RWPE1 (cell line): ENCODE data around the gene RNASEH2A.

ENCODE experiments used
- CTCF ChIA-PET: fragments of 350-600 bp; sonication (Branson Sonifier 250); formaldehyde crosslinking; extraction: SDS; loops from one replicate; lab custom pipeline; 2021; lab: Yijun Ruan, JAX
- POLR2A ChIA-PET: fragments of 400-600 bp; formaldehyde crosslinking; extraction: SDS; loops from one replicate; lab custom pipeline; 2020; ENCODE audit warnings: antibody characterized with exemption; ENCODE audit not compliant: low non-redundant PET; lab: Yijun Ruan, JAX
- DNase-seq: peaks from one replicate; pipeline ENCODE4 v3.0.0; 2012; ENCODE audit warnings: low spot score
- H3K27ac ChIP-seq: fragments of 450-650 bp; 2 replicates; pipeline ENCODE4 v1.5.1; 2017
- CTCF ChIP-seq: fragments of 450-650 bp; conservative IDR thresholded peaks from 2 replicates; pipeline ENCODE4 v1.5.1; 2017; ENCODE audit warnings: low read depth, mild to moderate bottlenecking

Gene RNASEH2A

GRCh38 chr19:12821761-12822160, 15.4 kb downstream of the RNASEH2A start:
- ChIA-PET POLR2A (no interaction called here), CTCF (no interaction called here)
- TF ChIP-seq CTCF: no peak
- DNase-seq: no peak
- H3K27ac ChIP-seq: no peak overlapping the region

- no peak overlapping the region for H3K27ac ChIP-seq
- TF ChIP-seq CTCF: peak; percentile 29; the same call in 1 of the 2 replicates
- no peak for DNase-seq
- CTCF ChIA-PET: interaction anchor here (0.5 to 1.7 kb wide), 3 partner anchors 8 to 31 kb away, joined by 3 to 8 read pairs (median 6); no protein-coding TSS in a partner anchor
- POLR2A ChIA-PET: no interaction called here
These were observed 19.1 kb downstream of the RNASEH2A start for GRCh38 chr19:12825254-12826131.

- H3K27ac ChIP-seq: peak overlapping the region; percentile 48
- POLR2A ChIA-PET: no interaction called here
- no peak for TF ChIP-seq CTCF
- no peak for DNase-seq
- CTCF ChIA-PET: interaction anchor here (0.6 kb wide), 1 partner anchor 20 kb away, joined by 6 read pairs; no protein-coding TSS in a partner anchor
These were observed 22.1 kb downstream of the RNASEH2A start for GRCh38 chr19:12828494-12828893.

- no peak overlapping the region for H3K27ac ChIP-seq
- no peak for TF ChIP-seq CTCF
- DNase-seq: no peak
- ChIA-PET CTCF (interaction anchor here (1.1 kb wide), 1 partner anchor 55 kb away, joined by 3 read pairs; no protein-coding TSS in a partner anchor), POLR2A (no interaction called here)
These were observed 27.0 kb downstream of the RNASEH2A start for GRCh38 chr19:12833418-12833737.

- POLR2A ChIA-PET: no interaction called here
- DNase-seq: peak; percentile 50
- H3K27ac ChIP-seq: no peak overlapping the region
- TF ChIP-seq CTCF: no peak
- CTCF ChIA-PET: interaction anchor here (0.8 to 1.1 kb wide), 2 partner anchors 55 to 238 kb away, joined by 3 to 5 read pairs; no protein-coding TSS in a partner anchor
These were observed 27.6 kb downstream of the RNASEH2A start for GRCh38 chr19:12833738-12834565.

- ChIA-PET CTCF (interaction anchor here (0.8 to 1.1 kb wide), 2 partner anchors 56 to 237 kb away, joined by 3 to 5 read pairs; no protein-coding TSS in a partner anchor), POLR2A (no interaction called here)
- no peak for TF ChIP-seq CTCF
- no peak within 1 kb of the TSS for H3K27ac ChIP-seq
- no peak for DNase-seq
These were observed 28.2 kb downstream of the RNASEH2A start, which contains the start of gene RTBDN for GRCh38 chr19:12834566-12834943. Gene RTBDN (minus strand): TSS chr19:12834579. CDS start chr19:12829979, 4,600 bp downstream.
